Duodenal mucosa (tissue), 2 donors: ENCODE measurements around the gene PRELID2.
A peak's percentile ranks its signal among the peaks of the same experiment; 100 is the strongest.
"Not testable (repeated sequence)": the region's sequence is repeated elsewhere in the genome, so short reads cannot be mapped to it uniquely, and the experiment has no call there.

ENCODE experiments used
- H3K27ac ChIP-seq: one replicate; pipeline ENCODE4 v1.7.0; 2013; ENCODE audit warnings: low read depth, low read length
- H3K27me3 ChIP-seq, 2 donors: one replicate each; pipeline ENCODE4 v1.7.0; 2013; ENCODE audit warnings: low read length in 2 of 2, control low read depth in 1 of 2; ENCODE audit not compliant: insufficient read depth in 2 of 2, control insufficient read depth in 1 of 2
- H3K36me3 ChIP-seq, 2 donors: one replicate each; pipeline ENCODE4 v1.7.0; 2013; ENCODE audit warnings: low read length in 2 of 2, control low read depth in 1 of 2; ENCODE audit not compliant: insufficient read depth in 2 of 2, control insufficient read depth in 1 of 2
- H3K4me1 ChIP-seq, 2 donors: one replicate each; pipeline ENCODE4 v1.7.0; 2013; ENCODE audit warnings: low read length in 2 of 2, control low read depth in 1 of 2; ENCODE audit not compliant: insufficient read depth in 2 of 2, control insufficient read depth in 1 of 2
- H3K4me3 ChIP-seq, 2 donors: one replicate each; pipeline ENCODE4 v1.7.0; 2013; ENCODE audit warnings: low read length in 2 of 2, low read depth in 1 of 2
- H3K9ac ChIP-seq, 2 donors: one replicate each; pipeline ENCODE4 v1.7.0; 2013; ENCODE audit warnings: low read length in 2 of 2, low read depth in 1 of 2
- H3K9me3 ChIP-seq, 2 donors: one replicate each; pipeline ENCODE4 v1.7.0; 2013; ENCODE audit warnings: low read length in 2 of 2, control low read depth in 1 of 2; ENCODE audit not compliant: control insufficient read depth in 1 of 2

PRELID2 gene

GRCh38 chr5:145834917-145835847 is at the start of gene PRELID2:
Gene PRELID2, minus strand, starts transcription at chr5:145835342. Its CDS starts 91 bp downstream, at chr5:145835251.
- H3K4me3 ChIP-seq = peak within 1 kb of the TSS; percentile 84 to 89
- H3K36me3 ChIP-seq = no peaks in the 10 kb centered on the region
- peak within 1 kb of the TSS; percentile 69 to 84 for H3K9ac ChIP-seq
- H3K9me3 ChIP-seq = no peaks in the 10 kb centered on the region
- no peaks in the 10 kb centered on the region for H3K27me3 ChIP-seq
- H3K27ac ChIP-seq = peak within 1 kb of the TSS; percentile 53
- peaks cover 19 to 26% of the 10 kb centered on the region in 2 donors for H3K4me1 ChIP-seq

- H3K9ac ChIP-seq = no peak overlapping the region
- no peaks in the 10 kb centered on the region for H3K4me1 ChIP-seq
- H3K9me3 ChIP-seq = no peaks in the 10 kb centered on the region
- no peaks in the 10 kb centered on the region for H3K27me3 ChIP-seq
- H3K36me3 ChIP-seq = no peaks in the 10 kb centered on the region
- H3K27ac ChIP-seq = no peak overlapping the region
- no peak overlapping the region for H3K4me3 ChIP-seq
Measured at GRCh38 chr5:145874765-145875164, 39.6 kb upstream of the PRELID2 start.

- no peaks in the 10 kb centered on the region for H3K4me1 ChIP-seq
- no peaks in the 10 kb centered on the region for H3K36me3 ChIP-seq
- no peak within 1 kb of the TSS for H3K9ac ChIP-seq
- H3K27me3 ChIP-seq = no peaks in the 10 kb centered on the region
- H3K4me3 ChIP-seq = no peak within 1 kb of the TSS
- no peak within 1 kb of the TSS for H3K27ac ChIP-seq
- no peaks in the 10 kb centered on the region for H3K9me3 ChIP-seq
Measured at GRCh38 chr5:145872914-145873313, 37.8 kb upstream of the PRELID2 start, which contains the start of gene GRXCR2. Gene GRXCR2, minus strand, starts transcription at chr5:145873014. Its CDS starts 46 bp downstream, at chr5:145872968.

GRCh38 chr5:145872486-145872885 is 37.3 kb upstream of the PRELID2 start:
- Histone ChIP-seq H3K9ac (no peak overlapping the region), H3K9me3 (no peaks in the 10 kb centered on the region), H3K27me3 (no peaks in the 10 kb centered on the region), H3K4me3 (no peak overlapping the region), H3K27ac (no peak overlapping the region), H3K36me3 (no peaks in the 10 kb centered on the region), H3K4me1 (no peaks in the 10 kb centered on the region)

- H3K27me3 ChIP-seq = no peaks in the 10 kb centered on the region
- no peaks in the 10 kb centered on the region for H3K36me3 ChIP-seq
- H3K4me3 ChIP-seq = no peak overlapping the region
- no peak overlapping the region for H3K9ac ChIP-seq
- no peaks in the 10 kb centered on the region for H3K4me1 ChIP-seq
- no peak overlapping the region for H3K27ac ChIP-seq
- no peaks in the 10 kb centered on the region for H3K9me3 ChIP-seq
Measured at GRCh38 chr5:145869753-145870152, 34.6 kb upstream of the PRELID2 start.

- no peaks in the 10 kb centered on the region for H3K9me3 ChIP-seq
- H3K9ac ChIP-seq = no peak overlapping the region
- no peaks in the 10 kb centered on the region for H3K36me3 ChIP-seq
- no peak overlapping the region for H3K27ac ChIP-seq
- H3K27me3 ChIP-seq = no peaks in the 10 kb centered on the region
- no peaks in the 10 kb centered on the region for H3K4me1 ChIP-seq
- no peak overlapping the region for H3K4me3 ChIP-seq
Measured at GRCh38 chr5:145867806-145868205, 32.7 kb upstream of the PRELID2 start.

GRCh38 chr5:145864432-145864831 is 29.3 kb upstream of the PRELID2 start:
- not testable (repeated sequence) for H3K4me3 ChIP-seq, H3K36me3 ChIP-seq, H3K9ac ChIP-seq, H3K4me1 ChIP-seq, H3K27me3 ChIP-seq, H3K27ac ChIP-seq, H3K9me3 ChIP-seq

- Histone ChIP-seq H3K36me3 (no peaks in the 10 kb centered on the region), H3K4me3 (no peak overlapping the region), H3K27me3 (no peaks in the 10 kb centered on the region), H3K27ac (no peak overlapping the region), H3K9ac (no peak overlapping the region), H3K9me3 (no peaks in the 10 kb centered on the region), H3K4me1 (no peaks in the 10 kb centered on the region)
Measured at GRCh38 chr5:145863003-145863402, 27.9 kb upstream of the PRELID2 start.

GRCh38 chr5:145859897-145860296 is 24.8 kb upstream of the PRELID2 start:
- no peak overlapping the region for H3K27ac ChIP-seq
- H3K9ac ChIP-seq = no peak overlapping the region

GRCh38 chr5:145859453-145859852 is 24.3 kb upstream of the PRELID2 start:
- Histone ChIP-seq H3K4me1 (peaks cover 16 to 19% of the 10 kb centered on the region in 2 donors), H3K36me3 (no peaks in the 10 kb centered on the region), H3K9ac (no peak overlapping the region), H3K27ac (no peak overlapping the region), H3K27me3 (no peaks in the 10 kb centered on the region), H3K4me3 (no peak overlapping the region), H3K9me3 (no peaks in the 10 kb centered on the region)

More at GRCh38 chr5:145859897-145860296, 24.8 kb upstream of the PRELID2 start:
- Histone ChIP-seq H3K4me1 (peaks cover 14 to 16% of the 10 kb centered on the region in 2 donors), H3K4me3 (no peak overlapping the region), H3K9me3 (no peaks in the 10 kb centered on the region), H3K36me3 (no peaks in the 10 kb centered on the region), H3K27me3 (no peaks in the 10 kb centered on the region)
